ENCODE results near the gene GPR108. TPM values are rescaled to one million over a fixed set of nuclear protein-coding genes. Genes with fewer than 3 reads are reported as not detected.

The GPR108 gene
- total RNA-seq, 1 experiment from 2014 or later = 43.0 TPM

GRCh38 chr19:6724631-6725492 lies 12.5 kb downstream of the GPR108 start:
- ChIA-PET POLR2A (no interaction called here), CTCF (no interaction called here)
- Histone ChIP-seq H3K36me3 (ENCODE audit: control insufficient read depth, insufficient read depth, low read length) (no peaks in the 10 kb centered on the region), H3K4me1 (ENCODE audit: control insufficient read depth, insufficient read depth, low read length) (no peaks in the 10 kb centered on the region), H3K4me3 (ENCODE audit: low read depth in 2 of 2, low read length in 2 of 2) (no peak overlapping the region), H3K27me3 (ENCODE audit: control insufficient read depth, insufficient read depth, low read length) (no peaks in the 10 kb centered on the region), H3K9me3 (ENCODE audit: control insufficient read depth, insufficient read depth, low read depth, low read length) (no peaks in the 10 kb centered on the region), H3K27ac (ENCODE audit: low read length) (no peak overlapping the region)
- no TSS peak for BruUV-seq (replicated peaks)
- in situ Hi-C loops (cut with HindIII; ENCODE audit: low pct_unique_long_range_greater_than_20kb, low sequenced_read_pairs) (no loop called here), intact Hi-C loops (cut with micrococcal nuclease; ENCODE audit: unreplicated experiment) (no loop called here)
- TF ChIP-seq POLR2AphosphoS5 (IDR thresholded peaks at IDR 0.05; ENCODE audit: low read depth, low read length) (no peak), CTCF (IDR thresholded peaks at IDR 0.05) (no peak), TCF7L2 (IDR thresholded peaks at IDR 0.05; ENCODE audit: low read depth, low read length) (no peak), SIN3A (IDR thresholded peaks at IDR 0.05; ENCODE audit: borderline replicate concordance, insufficient read depth, low read depth, low read length) (no peak), REST (IDR thresholded peaks at IDR 0.05; ENCODE audit: insufficient read depth in 1 of 2, low read depth in 2 of 2, low read length in 1 of 2) (no peak)
- ATAC-seq (no peak), DNase-seq (ENCODE audit: low read depth, low spot score) (no peak)

GRCh38 chr19:6723738-6724137 lies 13.6 kb downstream of the GPR108 start:
- intact Hi-C loops (cut with micrococcal nuclease; ENCODE audit: unreplicated experiment) (no loop called here), in situ Hi-C loops (cut with HindIII; ENCODE audit: low pct_unique_long_range_greater_than_20kb, low sequenced_read_pairs) (no loop called here)
- Histone ChIP-seq H3K4me3 (ENCODE audit: low read depth in 2 of 2, low read length in 2 of 2) (no peak overlapping the region), H3K9me3 (ENCODE audit: control insufficient read depth, insufficient read depth, low read depth, low read length) (no peaks in the 10 kb centered on the region), H3K27me3 (ENCODE audit: control insufficient read depth, insufficient read depth, low read length) (no peaks in the 10 kb centered on the region), H3K27ac (ENCODE audit: low read length) (no peak overlapping the region), H3K4me1 (ENCODE audit: control insufficient read depth, insufficient read depth, low read length) (no peaks in the 10 kb centered on the region), H3K36me3 (ENCODE audit: control insufficient read depth, insufficient read depth, low read length) (no peaks in the 10 kb centered on the region)
- no peak for TF ChIP-seq SIN3A (IDR thresholded peaks at IDR 0.05; ENCODE audit: borderline replicate concordance, insufficient read depth, low read depth, low read length)
- TF ChIP-seq TCF7L2 (IDR thresholded peaks at IDR 0.05; ENCODE audit: low read depth, low read length) = no peak
- no peak for TF ChIP-seq CTCF (IDR thresholded peaks at IDR 0.05)
- TF ChIP-seq REST (IDR thresholded peaks at IDR 0.05; ENCODE audit: insufficient read depth in 1 of 2, low read depth in 2 of 2, low read length in 1 of 2) = no peak
- TF ChIP-seq POLR2AphosphoS5 (IDR thresholded peaks at IDR 0.05; ENCODE audit: low read depth, low read length) = no peak
- ChIA-PET POLR2A (no interaction called here), CTCF (no interaction called here)
- DNase-seq (ENCODE audit: low read depth, low spot score) (no peak), ATAC-seq (no peak)
- no TSS peak for BruUV-seq (replicated peaks)
